GM18867 (cell line): ENCODE results near the gene DNM1.
"Not testable (repeated sequence)": the region's sequence is repeated elsewhere in the genome, so short reads cannot be mapped to it uniquely, and the experiment has no call there.

Source experiments
- ATAC-seq: cut with Tn5 transposase; IDR thresholded peaks from one replicate; pipeline ENCODE4 v1.9.1; 2021; ENCODE audit warnings: mild to moderate bottlenecking, moderate library complexity; ENCODE audit not compliant: unreplicated experiment

Gene DNM1

GRCh38 chr9:128175726-128176125 is 27.5 kb upstream of the DNM1 start:
- ATAC-seq = no peak

GRCh38 chr9:128178806-128179431 is 24.3 kb upstream of the DNM1 start:
- ATAC-seq = no peak

- ATAC-seq = no peak
Observed at GRCh38 chr9:128180001-128180400, 23.2 kb upstream of the DNM1 start.

GRCh38 chr9:128180447-128180846 is 22.7 kb upstream of the DNM1 start:
- no peak for ATAC-seq

- not testable (repeated sequence) for ATAC-seq
Observed at GRCh38 chr9:128181480-128181879, 21.7 kb upstream of the DNM1 start.

GRCh38 chr9:128182893-128183588 is 20.1 kb upstream of the DNM1 start:
- no peak for ATAC-seq

- no peak for ATAC-seq
Observed at GRCh38 chr9:128185979-128186965, 16.9 kb upstream of the DNM1 start.

- ATAC-seq = no peak
Observed at GRCh38 chr9:128187361-128187760, 15.8 kb upstream of the DNM1 start.

GRCh38 chr9:128188209-128188608 is 15.0 kb upstream of the DNM1 start:
- ATAC-seq = no peak

GRCh38 chr9:128190013-128190412 is 13.2 kb upstream of the DNM1 start:
- ATAC-seq = no peak

GRCh38 chr9:128190516-128191405 is 12.4 kb upstream of the DNM1 start:
- ATAC-seq = no peak

GRCh38 chr9:128191406-128192046 is 11.7 kb upstream of the DNM1 start, which contains the start of gene CIZ1:
CIZ1 (minus strand) TSS chr9:128191572; CDS start chr9:128190857, 715 bp downstream.
- peak; percentile 79 for ATAC-seq

- ATAC-seq = peak; percentile 54
Observed at GRCh38 chr9:128192601-128193371, 10.4 kb upstream of the DNM1 start.

- ATAC-seq = no peak
Observed at GRCh38 chr9:128193469-128194096, 9.6 kb upstream of the DNM1 start.

GRCh38 chr9:128201441-128202369 is 1.5 kb upstream of the DNM1 start:
- ATAC-seq = no peak

- no peak for ATAC-seq
Observed at GRCh38 chr9:128202648-128203023, 543 bp upstream of the DNM1 start.

- ATAC-seq = no peak
Observed at GRCh38 chr9:128203707-128204551, 750 bp downstream of the DNM1 start.
